ENCODE results near the gene OR2AT4. TPM values are rescaled to one million over a fixed set of nuclear protein-coding genes. Genes with fewer than 3 reads are reported as not detected.

The OR2AT4 gene
- total RNA-seq, 3 donors from 2014 or later: not detected

GRCh38 chr11:75087319-75088305 lies 9.1 kb downstream of the OR2AT4 start:
- Histone ChIP-seq H3K4me1 (no peaks in the 10 kb centered on the region), H3K27me3 (no peaks in the 10 kb centered on the region), H3K27ac (no peak overlapping the region), H3K4me3 (no peak overlapping the region), H3K9me3 (peaks cover 0 to 11% of the 10 kb centered on the region in 2 donors), H3K36me3 (no peaks in the 10 kb centered on the region)
- intact Hi-C loops (cut with DNase I; ENCODE audit: low total_unique reads): no loop called here
- TF ChIP-seq POLR2A (IDR thresholded peaks at IDR 0.05) (no peak), POLR2AphosphoS5 (IDR thresholded peaks at IDR 0.05) (no peak), CTCF (IDR thresholded peaks at IDR 0.05) (no peak)
- DNase-seq (ENCODE audit: low spot score in 2 of 2): no peak

- TF ChIP-seq POLR2A (IDR thresholded peaks at IDR 0.05) (no peak), POLR2AphosphoS5 (IDR thresholded peaks at IDR 0.05) (no peak), CTCF (IDR thresholded peaks at IDR 0.05) (no peak)
- Histone ChIP-seq H3K9me3 (no peaks in the 10 kb centered on the region), H3K36me3 (no peaks in the 10 kb centered on the region), H3K27ac (no peak overlapping the region), H3K4me1 (no peaks in the 10 kb centered on the region), H3K4me3 (no peak overlapping the region), H3K27me3 (no peaks in the 10 kb centered on the region)
- no peak for DNase-seq (ENCODE audit: low spot score in 2 of 2)
- intact Hi-C loops (cut with DNase I; ENCODE audit: low total_unique reads): no loop called here
Measured at GRCh38 chr11:75084883-75085282, 11.8 kb downstream of the OR2AT4 start.

- H3K4me3 ChIP-seq: no peak overlapping the region
- H3K9me3 ChIP-seq: no peaks in the 10 kb centered on the region
- H3K4me1 ChIP-seq: no peaks in the 10 kb centered on the region
- DNase-seq (ENCODE audit: low spot score in 2 of 2): no peak
- intact Hi-C loops (cut with DNase I; ENCODE audit: low total_unique reads): no loop called here
- H3K36me3 ChIP-seq: no peaks in the 10 kb centered on the region
- no peak for TF ChIP-seq POLR2A (IDR thresholded peaks at IDR 0.05)
- no peak for TF ChIP-seq POLR2AphosphoS5 (IDR thresholded peaks at IDR 0.05)
- no peak for TF ChIP-seq CTCF (IDR thresholded peaks at IDR 0.05)
- no peaks in the 10 kb centered on the region for H3K27me3 ChIP-seq
- no peak overlapping the region for H3K27ac ChIP-seq
Measured at GRCh38 chr11:75083217-75083605, 13.5 kb downstream of the OR2AT4 start.

- no peak for DNase-seq (ENCODE audit: low spot score in 2 of 2)
- Histone ChIP-seq H3K36me3 (no peaks in the 10 kb centered on the region), H3K9me3 (no peaks in the 10 kb centered on the region), H3K27ac (no peak overlapping the region), H3K27me3 (no peaks in the 10 kb centered on the region), H3K4me1 (no peaks in the 10 kb centered on the region), H3K4me3 (no peak overlapping the region)
- TF ChIP-seq POLR2A (IDR thresholded peaks at IDR 0.05) (no peak), POLR2AphosphoS5 (IDR thresholded peaks at IDR 0.05) (no peak), CTCF (IDR thresholded peaks at IDR 0.05) (no peak)
- intact Hi-C loops (cut with DNase I; ENCODE audit: low total_unique reads): no loop called here
Measured at GRCh38 chr11:75082601-75083216, 14.0 kb downstream of the OR2AT4 start.

- intact Hi-C loops (cut with DNase I; ENCODE audit: low total_unique reads): no loop called here
- H3K9me3 ChIP-seq: no peaks in the 10 kb centered on the region
- no peak overlapping the region for H3K27ac ChIP-seq
- H3K4me1 ChIP-seq: no peaks in the 10 kb centered on the region
- TF ChIP-seq CTCF (IDR thresholded peaks at IDR 0.05): no peak
- H3K36me3 ChIP-seq: no peaks in the 10 kb centered on the region
- no peak for DNase-seq (ENCODE audit: low spot score in 2 of 2)
- no peak overlapping the region for H3K4me3 ChIP-seq
- H3K27me3 ChIP-seq: no peaks in the 10 kb centered on the region
Measured at GRCh38 chr11:75079546-75079945, 17.1 kb downstream of the OR2AT4 start.
